Colonic mucosa (tissue), 4 donors: ENCODE data around the gene PRICKLE4. TPM values are rescaled to one million over a fixed set of nuclear protein-coding genes. Genes with fewer than 3 reads are reported as not detected.

Source experiments
- DNase-seq: peaks from one replicate; pipeline ENCODE4 v3.0.0-alpha.2; 2020
- H3K27ac ChIP-seq: fragments of 200-600 bp; one replicate; pipeline ENCODE4 v1.8.0; 2021
- H3K27me3 ChIP-seq: fragments of 200-600 bp; one replicate; pipeline ENCODE4 v1.8.0; 2021
- H3K36me3 ChIP-seq: fragments of 200-600 bp; one replicate; pipeline ENCODE4 v1.8.0; 2021
- H3K4me1 ChIP-seq: fragments of 200-600 bp; one replicate; pipeline ENCODE4 v1.8.0; 2021; ENCODE audit warnings: mild to moderate bottlenecking
- H3K4me3 ChIP-seq: fragments of 200-600 bp; one replicate; pipeline ENCODE4 v1.8.0; 2021
- H3K9ac ChIP-seq, 2 donors: one replicate each; pipeline ENCODE4 v1.7.0; 2013; ENCODE audit warnings: control low read depth in 2 of 2, low read depth in 2 of 2, low read length in 2 of 2
- H3K9me3 ChIP-seq: fragments of 200-600 bp; one replicate; pipeline ENCODE4 v1.8.0; 2021
- intact Hi-C: fragments of 100-400 bp; cut with DNase I; formaldehyde crosslinking; loops from one replicate; pipeline ENCODE4 v1.14.1; 2022
- total RNA-seq, 2 donors: library from RNA; stranded (reverse); fragmentation: NEBNext Ultra II Directional in 1 of 2; extraction: Animal tissue kit (Norgen Biotek cat#: 25700) in 1 of 2; gene quantifications; one replicate each; pipeline ENCODE4 v1.2.1, GENCODE V29; 2021
- TF ChIP-seq, protein P1 (sequence below): fragments of 200-600 bp; IDR thresholded peaks from one replicate; pipeline ENCODE4 v1.8.0; 2022; ENCODE audit warnings: antibody characterized with exemption, mild to moderate bottlenecking
- donor health status: healthy.
- donor health status: DM: no; HTN: no; CAD: no.
- donor health status: DM: no; HTN: no; CAD: no.

Gene PRICKLE4
- total RNA-seq, 2 donors from 2014 or later: 1.8 to 4.8 TPM

DNA sequence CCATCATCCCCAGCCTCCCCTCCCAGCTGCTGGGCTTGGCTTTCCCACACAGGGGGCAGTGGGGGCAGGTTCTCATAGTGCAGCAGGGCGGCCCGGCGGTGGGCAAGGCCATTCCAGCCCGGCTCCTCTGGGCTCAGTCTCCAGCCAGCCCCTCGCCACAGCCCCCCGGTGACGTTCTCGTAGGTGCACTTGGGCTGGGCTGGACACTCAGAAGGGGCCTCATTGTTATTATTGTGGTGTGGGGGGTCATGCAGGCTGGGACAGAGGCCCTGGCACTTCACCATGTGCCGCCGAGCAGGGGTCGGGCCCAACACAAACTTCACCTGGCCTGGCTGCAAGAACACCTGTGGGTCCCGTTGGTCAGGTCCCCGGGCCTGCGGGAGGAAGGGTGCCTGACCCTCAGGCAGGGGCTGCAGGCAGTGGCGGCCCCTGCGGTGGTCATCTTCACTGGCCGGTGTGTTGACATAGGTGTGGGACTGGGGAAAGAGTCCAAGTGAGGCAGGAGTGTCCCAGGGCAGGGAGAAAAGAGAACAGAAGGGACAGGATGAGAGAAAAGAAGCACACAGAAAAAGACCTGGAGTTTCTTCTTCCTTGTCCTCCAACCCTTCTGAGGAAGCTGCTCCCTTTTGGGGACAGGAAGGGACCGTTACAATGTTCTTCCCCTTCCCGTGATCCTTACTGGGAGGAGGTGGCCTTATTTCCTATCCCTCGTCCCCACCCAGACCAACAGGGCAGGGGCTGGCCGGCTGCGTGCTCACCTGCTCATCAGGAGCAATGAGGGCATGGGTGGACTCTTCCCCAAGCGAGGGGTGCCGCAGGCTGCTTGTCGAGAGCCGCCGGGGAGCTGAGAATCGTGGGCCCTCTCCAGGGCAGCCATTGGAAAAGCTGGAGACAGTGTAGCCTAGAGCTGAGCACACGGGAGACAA, 9.3 kb upstream of the PRICKLE4 start:
- H3K9ac ChIP-seq: no peak overlapping the region
- H3K4me3 ChIP-seq: no peak overlapping the region
- H3K4me1 ChIP-seq: peaks cover 4% of the 10 kb centered on the region
- H3K36me3 ChIP-seq: no peaks in the 10 kb centered on the region
- H3K9me3 ChIP-seq: no peaks in the 10 kb centered on the region
- H3K27me3 ChIP-seq: no peaks in the 10 kb centered on the region
- H3K27ac ChIP-seq: no peak overlapping the region
- DNase-seq: no peak
- TF ChIP-seq, protein P1, sequence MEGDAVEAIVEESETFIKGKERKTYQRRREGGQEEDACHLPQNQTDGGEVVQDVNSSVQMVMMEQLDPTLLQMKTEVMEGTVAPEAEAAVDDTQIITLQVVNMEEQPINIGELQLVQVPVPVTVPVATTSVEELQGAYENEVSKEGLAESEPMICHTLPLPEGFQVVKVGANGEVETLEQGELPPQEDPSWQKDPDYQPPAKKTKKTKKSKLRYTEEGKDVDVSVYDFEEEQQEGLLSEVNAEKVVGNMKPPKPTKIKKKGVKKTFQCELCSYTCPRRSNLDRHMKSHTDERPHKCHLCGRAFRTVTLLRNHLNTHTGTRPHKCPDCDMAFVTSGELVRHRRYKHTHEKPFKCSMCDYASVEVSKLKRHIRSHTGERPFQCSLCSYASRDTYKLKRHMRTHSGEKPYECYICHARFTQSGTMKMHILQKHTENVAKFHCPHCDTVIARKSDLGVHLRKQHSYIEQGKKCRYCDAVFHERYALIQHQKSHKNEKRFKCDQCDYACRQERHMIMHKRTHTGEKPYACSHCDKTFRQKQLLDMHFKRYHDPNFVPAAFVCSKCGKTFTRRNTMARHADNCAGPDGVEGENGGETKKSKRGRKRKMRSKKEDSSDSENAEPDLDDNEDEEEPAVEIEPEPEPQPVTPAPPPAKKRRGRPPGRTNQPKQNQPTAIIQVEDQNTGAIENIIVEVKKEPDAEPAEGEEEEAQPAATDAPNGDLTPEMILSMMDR: no peak
- intact Hi-C loops: loop anchor here (10.0 kb wide), 2 partner anchors 167 to 407 kb away; no protein-coding TSS in a partner anchor

DNA sequence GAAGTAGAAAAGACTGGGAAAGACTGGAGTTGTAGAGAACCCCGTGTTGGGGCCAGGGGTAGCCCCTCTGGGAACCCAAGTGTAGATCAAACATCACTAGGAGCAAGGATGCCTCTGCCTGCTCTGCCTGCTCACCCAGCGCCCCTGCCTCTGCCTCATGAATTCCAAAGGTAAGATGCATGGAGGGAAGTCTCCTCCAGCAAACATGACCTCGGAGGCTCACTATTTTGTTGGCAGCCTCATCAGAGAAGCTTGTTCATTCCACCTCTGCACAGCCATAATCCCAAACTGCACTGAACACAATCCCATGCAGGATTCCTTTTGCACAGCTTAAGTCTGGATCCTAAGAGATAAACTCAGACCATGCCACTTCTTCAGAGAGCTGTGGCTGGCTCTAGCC, 5.7 kb upstream of the PRICKLE4 start:
- H3K9me3 ChIP-seq: no peaks in the 10 kb centered on the region
- H3K27me3 ChIP-seq: no peaks in the 10 kb centered on the region
- H3K4me1 ChIP-seq: peaks cover 6% of the 10 kb centered on the region
- H3K27ac ChIP-seq: no peak overlapping the region
- H3K4me3 ChIP-seq: no peak overlapping the region
- intact Hi-C loops: loop anchor here (2.0 to 10.0 kb wide), 4 partner anchors 38 to 410 kb away; partner anchors contain the start of gene TFEB
- no peak for DNase-seq
- H3K9ac ChIP-seq: no peak overlapping the region
- H3K36me3 ChIP-seq: no peaks in the 10 kb centered on the region
- TF ChIP-seq, protein P1: no peak

DNA sequence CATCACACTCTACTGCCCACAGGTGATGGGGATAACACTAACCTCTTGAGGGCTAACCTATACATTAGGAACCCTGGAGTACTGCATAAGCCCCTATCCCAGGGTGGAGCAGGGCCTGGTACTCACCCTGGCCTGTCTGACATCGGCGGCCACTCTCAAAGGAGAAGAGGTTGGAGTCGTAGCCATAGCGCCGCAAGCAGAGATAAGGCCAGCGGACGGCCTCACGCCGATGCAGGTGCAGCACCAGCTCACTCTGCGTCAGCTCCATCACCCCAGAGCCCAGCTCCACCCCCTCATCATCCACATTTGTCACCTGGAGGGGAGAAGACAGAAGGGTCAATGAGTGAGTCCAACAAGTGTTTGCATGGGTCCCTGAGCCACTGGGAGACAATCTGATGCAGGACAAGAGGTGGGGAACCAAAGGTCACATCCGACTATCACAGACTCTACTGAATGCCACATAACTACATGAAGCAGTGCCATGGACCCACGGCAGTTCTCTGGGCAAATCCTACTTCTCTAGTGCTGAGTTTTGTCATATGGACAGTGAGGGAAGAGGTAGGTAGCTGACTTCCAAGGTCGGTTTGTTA, 5.2 kb upstream of the PRICKLE4 start:
- H3K4me3 ChIP-seq: no peak overlapping the region
- no peak overlapping the region for H3K9ac ChIP-seq
- H3K27ac ChIP-seq: no peak overlapping the region
- DNase-seq: no peak
- no peaks in the 10 kb centered on the region for H3K9me3 ChIP-seq
- H3K27me3 ChIP-seq: no peaks in the 10 kb centered on the region
- intact Hi-C loops: loop anchor here (2.0 to 10.0 kb wide), 4 partner anchors 38 to 411 kb away; partner anchors contain the start of gene TFEB
- H3K4me1 ChIP-seq: peaks cover 6% of the 10 kb centered on the region
- TF ChIP-seq, protein P1: no peak
- H3K36me3 ChIP-seq: no peaks in the 10 kb centered on the region

DNA sequence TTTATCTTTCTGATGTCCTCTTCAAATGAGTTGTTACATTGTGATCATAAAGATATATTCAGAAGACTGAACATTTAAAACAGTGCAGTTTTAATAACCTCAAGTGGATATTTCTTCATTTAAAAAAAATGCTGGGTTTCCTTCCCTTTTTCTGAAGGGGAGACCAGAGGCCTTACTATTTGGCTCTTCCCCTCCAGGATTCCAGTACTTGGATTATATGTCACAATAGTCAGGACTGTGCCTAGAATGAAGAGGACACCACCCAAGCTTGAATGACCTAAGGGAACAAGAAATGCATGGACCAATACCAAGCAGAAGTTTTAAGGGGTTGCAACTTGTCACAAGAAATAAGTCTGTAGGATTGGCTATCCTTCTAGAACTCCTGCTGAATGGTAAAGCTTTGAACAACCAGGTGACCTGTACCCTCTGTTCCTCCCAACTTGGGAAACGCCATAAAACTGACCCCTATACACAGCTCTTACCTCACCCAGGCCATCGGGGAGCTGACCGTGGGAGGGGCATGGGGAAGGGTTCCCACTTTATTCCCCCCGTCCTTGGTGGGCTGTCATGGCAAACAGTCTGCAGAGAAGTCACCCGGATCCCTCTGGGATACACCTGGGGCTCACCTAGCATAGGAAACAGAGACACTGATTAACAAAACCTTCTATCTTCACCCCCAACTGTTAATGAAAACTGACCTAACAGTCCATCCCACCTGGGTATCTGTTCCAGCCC, 2.9 kb upstream of the PRICKLE4 start:
- intact Hi-C loops: loop anchor here (5.0 to 10.0 kb wide), 3 partner anchors 40 to 413 kb away; partner anchors contain the start of gene TFEB
- TF ChIP-seq, protein P1: no peak
- Histone ChIP-seq H3K4me1 (peaks cover 6% of the 10 kb centered on the region), H3K9ac (no peak overlapping the region), H3K9me3 (no peaks in the 10 kb centered on the region), H3K27ac (no peak overlapping the region), H3K36me3 (no peaks in the 10 kb centered on the region), H3K27me3 (no peaks in the 10 kb centered on the region), H3K4me3 (no peak overlapping the region)
- DNase-seq: no peak

DNA sequence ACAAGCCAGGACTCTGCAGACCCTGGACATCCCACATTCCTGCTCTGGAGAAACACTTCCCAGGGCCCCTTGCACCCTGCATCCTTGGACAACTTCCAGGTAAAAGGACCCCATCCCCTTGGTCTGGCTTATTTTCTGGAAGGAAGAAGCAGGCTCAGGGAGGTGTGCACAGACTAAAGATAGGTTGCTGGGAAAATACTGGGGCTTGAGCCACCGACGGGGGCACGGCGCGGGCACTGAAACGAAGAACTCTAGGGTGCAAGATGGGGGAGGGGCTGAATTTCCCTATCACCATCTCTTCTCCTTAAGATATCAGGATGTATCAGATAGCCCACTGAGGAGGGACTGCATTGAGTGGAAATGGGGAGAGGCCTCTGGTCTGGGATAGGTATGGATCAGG, 1.7 kb upstream of the PRICKLE4 start:
- H3K9me3 ChIP-seq: no peaks in the 10 kb centered on the region
- H3K4me1 ChIP-seq: peaks cover 6% of the 10 kb centered on the region
- DNase-seq: no peak
- no peak overlapping the region for H3K27ac ChIP-seq
- H3K4me3 ChIP-seq: peak overlapping the region; percentile 54
- H3K27me3 ChIP-seq: no peaks in the 10 kb centered on the region
- H3K9ac ChIP-seq: peak overlapping the region; percentile 70 to 74
- H3K36me3 ChIP-seq: no peaks in the 10 kb centered on the region
- intact Hi-C loops: loop anchor here (5.0 to 10.0 kb wide), 3 partner anchors 42 to 414 kb away; partner anchors contain the start of gene TFEB
- TF ChIP-seq, protein P1: no peak
